AG08395 (cell line): ENCODE results near the gene ZNF609.
"Not testable (repeated sequence)": the region's sequence is repeated elsewhere in the genome, so short reads cannot be mapped to it uniquely, and the experiment has no call there.

Experiments used
- DNase-seq: peaks from one replicate; pipeline ENCODE4 v3.0.0; 2012; ENCODE audit warnings: mixed read lengths, low spot score

Gene ZNF609

DNA sequence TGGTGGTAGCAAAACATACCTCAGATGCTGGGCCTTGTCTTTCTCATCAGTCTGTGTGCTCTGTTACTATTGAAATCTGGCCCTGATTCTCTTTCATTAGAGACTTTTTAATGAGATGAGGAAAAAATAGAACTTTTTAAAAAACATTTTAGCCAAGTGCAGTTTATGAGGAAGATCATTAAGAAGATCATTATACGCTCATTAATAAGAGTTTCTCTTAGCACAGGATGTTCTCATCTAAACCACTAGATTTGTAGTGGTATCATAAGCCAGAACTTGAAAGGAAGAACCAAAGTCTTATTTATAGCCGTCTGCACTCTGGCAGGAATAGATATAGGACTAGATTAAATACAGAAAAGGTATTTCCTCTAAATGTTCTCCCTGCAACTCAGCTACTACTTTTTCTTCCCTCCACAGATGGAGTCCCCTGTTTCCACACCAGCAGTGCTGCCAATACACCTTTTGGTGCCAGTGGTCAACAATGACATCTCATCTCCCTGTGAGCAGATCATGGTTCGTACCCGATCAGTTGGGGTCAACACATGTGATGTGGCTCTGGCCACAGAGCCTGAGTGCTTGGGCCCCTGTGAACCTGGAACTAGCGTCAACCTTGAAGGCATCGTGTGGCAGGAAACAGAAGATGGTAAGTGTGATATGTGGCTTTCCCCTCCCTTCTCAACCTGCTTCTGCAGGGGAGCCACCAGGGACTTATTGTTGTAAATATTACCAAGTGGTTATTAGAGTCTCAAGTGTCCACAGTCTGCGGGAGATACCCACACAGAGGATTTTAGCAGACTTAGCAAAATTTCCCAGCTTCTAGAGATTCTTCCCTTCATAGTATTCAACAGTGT, 162.3 kb downstream of the ZNF609 start:
- DNase-seq = no peak

DNA sequence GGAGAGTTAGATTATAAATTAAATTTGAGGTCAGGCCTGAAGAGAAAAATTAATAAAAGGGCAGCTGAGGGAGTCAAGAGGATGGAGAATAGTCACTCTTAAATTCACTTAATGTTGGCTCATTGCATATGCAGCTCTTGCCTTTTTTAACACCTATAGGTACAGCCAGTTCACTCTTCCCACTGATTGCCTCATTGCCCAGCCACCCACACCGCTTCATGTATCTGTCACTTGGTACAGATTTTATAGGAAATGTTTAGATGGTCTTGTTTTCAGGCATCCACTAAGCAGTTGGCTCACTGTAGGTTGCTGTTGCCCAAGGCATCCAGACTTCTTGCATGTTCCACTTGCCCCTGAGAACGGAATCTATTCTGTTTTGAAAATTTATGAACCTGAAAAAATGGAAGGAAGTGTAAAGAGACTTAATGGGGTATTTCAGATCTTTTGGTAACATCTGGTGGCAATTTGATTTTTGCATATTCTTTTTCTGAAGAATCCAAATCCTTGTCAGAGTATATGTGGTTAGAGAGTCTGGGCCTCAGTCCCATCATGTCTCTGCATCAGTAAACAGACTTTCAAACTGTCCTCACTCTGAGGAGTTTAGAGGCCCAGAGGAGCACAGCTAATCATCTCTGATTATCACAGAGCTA, 163.1 kb downstream of the ZNF609 start:
- peak; percentile 48 for DNase-seq

DNA sequence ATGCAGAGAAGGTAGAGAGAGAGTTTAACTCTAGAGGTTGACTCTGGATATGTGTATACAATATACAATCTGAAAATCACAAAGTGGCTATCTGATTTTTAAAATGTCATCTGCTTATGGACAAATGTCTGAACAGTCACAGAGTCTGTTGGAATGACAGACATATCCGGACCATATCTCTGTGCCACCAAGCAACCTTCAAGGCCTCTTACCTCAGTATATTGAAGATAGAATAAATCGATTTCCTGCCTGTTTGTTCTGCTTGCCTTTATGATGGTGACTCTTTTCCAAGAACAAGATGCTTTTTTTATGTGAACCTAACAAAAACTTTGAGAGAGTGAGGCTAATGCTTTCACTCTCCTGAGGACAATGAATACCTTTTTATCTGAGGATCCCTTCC, 163.9 kb downstream of the ZNF609 start:
- DNase-seq = no peak

DNA sequence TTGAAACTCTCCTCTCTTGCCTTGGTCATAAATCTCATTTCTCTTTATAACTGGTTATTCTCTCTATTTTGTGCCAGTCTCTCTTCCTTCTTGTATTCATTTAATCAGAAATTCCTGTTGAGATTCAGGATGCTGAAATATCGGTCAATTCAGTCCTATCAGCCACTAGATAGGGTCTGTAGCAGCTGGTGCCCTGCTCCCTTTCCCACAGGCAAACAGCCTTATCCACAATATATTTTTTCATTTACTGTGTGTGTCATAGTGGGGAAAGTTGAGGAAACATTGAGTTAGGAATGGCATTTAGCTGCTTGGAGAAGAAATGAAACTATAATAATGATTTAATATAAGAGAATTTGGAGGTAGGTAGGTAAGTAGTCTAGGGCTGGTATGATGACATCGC, 168.7 kb downstream of the ZNF609 start:
- no peak for DNase-seq

DNA sequence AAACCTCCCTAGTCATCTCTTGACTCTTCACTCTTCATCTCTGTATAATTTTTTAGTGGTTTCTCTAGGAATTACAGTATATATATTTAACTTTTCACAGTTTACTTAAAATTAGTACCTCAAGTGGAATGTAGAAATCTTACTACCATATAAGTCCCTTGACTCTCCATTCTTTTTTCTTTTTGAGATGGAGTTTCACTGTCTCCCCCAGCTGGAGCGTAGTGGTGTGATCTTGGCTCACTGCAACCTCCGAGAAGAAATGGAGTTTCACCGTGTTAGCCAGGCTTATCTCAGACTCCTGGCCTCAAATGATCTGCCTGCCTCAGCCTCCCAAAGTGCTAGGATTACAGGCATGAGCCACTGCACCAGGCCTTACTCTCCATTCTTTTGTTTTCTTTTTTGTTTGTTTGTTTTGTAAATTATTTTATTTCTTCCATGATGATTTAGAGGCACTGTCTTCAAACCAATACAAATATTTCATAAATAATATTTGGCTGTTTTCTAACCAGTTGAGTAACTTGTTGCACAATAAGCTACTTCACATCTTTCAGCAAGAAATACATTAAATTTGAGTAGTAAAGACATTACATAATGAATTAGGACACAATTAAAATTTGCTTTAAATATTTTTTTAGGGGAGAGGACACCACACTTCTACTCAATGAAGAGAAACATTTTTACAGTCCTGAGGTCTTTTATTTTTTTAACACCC, 170.2 kb downstream of the ZNF609 start:
- no peak for DNase-seq

DNA sequence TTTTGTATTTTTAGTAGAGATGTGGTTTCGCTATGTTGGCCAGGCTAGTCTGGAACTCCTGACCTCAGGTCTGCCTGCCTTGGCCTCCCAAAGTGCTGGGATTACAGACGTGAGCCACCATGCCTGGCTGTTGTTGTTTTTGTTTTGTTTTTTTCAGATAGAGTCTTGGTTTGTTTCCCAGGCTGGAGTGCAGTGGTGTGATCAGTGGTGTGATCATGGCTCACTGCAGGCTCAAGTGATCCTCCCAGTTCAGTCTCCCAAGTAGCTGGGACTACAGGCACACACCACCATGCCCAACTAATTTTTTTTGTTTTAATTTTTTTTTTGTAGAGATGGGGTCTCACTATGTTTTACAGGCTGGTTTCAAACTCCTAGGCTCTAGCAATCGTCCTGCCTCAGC, 172.3 kb downstream of the ZNF609 start:
- not testable (repeated sequence) for DNase-seq

DNA sequence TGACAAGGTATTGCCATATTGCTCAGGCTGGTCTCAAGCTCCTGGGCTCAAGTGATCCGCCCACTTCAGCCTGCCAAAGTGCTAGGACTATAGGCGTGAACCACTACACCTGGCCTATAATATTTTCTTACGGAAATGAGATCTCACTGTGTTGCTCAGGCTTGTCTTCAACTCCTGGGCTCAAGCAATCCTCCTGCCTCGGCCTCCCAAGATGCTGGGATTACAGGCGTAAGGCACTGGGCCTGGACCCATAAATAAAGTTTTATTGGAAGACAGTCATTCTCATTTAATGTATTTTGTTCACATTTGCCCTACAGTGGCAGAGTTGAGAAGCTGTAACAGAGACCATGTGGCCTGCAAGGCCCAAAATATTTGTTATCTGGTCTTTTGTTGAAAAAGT, 173.0 kb downstream of the ZNF609 start:
- no peak for DNase-seq

DNA sequence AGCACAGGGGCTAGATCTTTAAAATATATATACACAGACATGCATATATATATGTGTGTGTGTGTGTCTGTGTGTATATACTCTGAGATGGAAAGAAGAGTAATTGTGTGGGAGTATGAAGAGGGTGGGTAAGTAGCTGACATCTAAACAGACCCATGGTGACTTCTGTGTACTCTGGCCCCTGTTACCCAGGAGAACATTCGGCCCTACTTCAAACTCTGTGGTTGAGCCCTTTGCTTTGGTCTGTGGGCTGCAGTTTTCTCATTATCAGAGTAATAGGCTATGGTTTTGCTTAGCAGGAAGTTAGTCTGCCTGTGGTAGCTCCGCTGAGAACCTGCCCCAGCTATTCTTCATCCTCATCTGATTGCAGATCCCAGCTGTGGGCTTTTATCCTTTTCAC, 173.6 kb downstream of the ZNF609 start:
- DNase-seq = no peak

DNA sequence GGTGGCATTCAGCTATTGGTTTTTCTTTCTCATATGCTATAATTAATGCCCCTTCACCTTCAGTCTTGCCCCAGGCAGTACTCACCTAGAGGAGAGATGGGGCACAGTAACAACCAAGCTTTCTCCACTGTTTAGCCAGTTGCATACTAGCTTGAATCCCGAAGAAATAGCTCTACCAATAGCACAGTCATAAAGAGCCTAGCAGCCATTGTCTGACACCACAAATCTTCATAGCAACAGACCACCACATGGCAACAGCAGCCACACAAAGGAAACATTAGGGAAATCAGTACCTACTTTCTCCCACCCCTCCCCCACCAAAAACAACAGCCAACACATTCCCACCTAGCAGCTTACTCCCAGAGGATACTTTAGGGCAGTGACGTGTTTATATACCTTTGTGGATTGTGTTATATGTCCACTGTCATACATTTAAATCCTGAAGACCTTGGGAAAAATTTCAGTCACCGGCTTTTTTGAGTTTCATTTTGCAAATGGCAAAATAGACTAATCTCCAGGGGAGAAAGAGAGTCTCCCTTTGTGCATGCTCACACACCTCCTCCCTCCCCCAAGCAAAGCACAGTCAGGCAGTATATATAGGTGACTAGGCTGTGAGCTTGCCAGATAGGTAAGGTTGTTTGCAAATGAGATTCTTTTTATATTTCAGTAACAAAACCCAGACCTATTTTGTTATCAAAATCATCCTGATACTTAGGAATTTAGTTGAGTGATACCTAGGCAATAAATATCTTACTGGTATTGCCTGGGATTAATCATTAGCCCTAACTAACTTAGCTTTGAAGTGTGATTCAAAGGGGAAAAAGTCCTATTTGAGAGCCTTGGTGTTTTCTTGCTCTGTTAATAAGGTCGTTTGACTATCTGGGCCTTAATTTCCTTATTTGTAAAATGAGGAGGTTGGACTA, 174.5 kb downstream of the ZNF609 start:
- DNase-seq = no peak

DNA sequence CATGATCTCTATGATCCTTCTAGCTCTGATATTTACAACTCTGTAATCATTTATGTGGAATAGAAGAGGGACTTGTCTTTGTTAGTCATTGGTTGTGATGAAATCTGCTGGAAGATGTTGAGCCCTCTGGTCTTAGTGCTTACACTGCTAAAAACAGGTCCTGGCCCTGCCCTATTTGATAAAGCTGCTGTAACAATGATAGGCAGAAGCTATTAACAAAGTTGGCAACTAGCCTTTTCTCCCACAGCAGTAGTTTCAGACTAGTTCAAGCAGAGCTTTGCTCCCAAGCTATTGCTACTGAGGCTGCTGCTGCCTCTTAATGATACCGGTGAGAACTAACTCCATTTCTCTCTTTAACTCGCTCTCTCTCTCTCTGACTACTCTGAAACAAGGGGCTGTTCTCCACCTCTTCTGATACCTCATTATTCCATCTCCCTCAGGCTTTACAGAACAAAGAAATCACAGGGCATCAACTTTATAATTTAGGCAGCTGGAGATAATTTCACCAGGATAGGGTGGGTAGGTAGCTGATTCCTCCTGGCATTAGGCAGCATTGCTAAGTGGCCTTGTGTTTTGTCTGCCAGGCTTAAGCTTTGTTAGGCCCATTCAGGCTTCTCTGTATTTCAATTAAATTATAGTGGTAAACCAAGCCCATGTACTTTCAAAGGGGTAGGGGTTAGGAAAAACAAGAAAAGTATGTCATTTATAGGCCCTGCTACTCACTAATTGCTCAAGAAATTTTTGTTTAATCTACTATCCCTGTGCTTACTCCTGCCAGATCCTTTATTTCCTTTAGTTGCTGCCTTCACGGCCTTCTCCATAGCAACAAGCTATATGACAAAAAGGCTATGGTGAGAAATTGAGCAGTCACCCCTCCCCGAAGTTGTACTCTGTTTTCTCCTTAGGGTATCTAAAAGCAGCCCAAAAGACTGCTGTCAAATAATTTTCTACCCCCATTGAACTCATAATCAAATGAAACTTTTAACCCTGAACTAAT, 175.4 kb downstream of the ZNF609 start:
- peak; percentile 21 for DNase-seq

DNA sequence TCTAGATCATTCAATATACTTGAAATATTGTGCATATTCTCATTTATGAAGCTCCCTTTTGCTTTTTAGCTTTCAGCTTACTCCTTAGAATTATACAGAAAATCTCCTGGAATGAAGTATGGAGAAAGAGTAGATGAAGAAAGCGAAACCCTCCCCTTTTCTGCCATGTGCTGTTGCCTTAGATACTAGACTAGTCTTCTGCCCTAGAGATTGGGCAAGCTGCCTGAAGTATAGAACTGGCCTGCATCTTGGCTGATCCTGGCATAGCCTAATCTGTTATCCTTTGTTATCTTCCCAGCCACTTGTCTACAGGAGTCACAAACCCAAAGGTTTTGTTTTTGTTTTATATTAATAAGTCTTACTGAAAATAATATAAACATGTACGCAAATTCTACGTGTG, 176.2 kb downstream of the ZNF609 start:
- no peak for DNase-seq

DNA sequence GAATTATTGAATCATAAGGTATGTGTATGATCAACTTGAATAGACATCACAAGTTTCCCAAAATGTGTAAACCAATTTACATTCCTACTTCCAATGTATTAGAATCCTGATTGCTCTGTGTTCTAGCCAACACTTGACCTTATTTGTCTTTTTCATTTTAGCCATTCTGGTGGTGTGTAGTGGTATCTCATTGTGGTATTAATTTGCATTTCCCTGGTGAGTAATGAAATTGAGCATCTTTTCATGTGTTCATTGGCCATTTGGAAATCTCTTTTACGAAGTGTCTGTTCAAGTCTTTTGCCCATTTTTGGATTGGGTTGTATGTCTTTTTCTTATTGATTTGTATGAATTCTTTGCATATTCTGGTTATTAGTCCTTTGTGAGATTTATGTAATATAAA, 177.0 kb downstream of the ZNF609 start:
- no peak for DNase-seq

DNA sequence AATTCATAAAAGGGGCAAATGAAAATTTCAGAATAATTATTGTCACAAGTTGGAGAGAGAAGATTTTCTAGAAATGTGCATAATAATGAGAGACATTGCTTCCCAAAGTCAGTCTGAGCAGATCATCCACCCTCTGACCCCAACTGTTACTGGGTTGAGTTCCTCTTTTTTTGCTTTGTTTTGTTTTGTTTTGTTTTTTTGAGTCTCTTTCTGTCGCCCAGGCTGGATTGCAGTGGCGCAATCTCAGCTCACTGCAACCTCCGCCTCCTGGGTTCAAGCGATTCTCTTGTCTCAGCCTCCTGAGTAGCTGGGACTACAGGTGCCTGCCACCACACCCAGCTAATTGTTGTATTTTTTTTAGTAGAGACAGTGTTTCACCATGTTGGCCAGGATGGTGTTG, 179.4 kb downstream of the ZNF609 start:
- not testable (repeated sequence) for DNase-seq

DNA sequence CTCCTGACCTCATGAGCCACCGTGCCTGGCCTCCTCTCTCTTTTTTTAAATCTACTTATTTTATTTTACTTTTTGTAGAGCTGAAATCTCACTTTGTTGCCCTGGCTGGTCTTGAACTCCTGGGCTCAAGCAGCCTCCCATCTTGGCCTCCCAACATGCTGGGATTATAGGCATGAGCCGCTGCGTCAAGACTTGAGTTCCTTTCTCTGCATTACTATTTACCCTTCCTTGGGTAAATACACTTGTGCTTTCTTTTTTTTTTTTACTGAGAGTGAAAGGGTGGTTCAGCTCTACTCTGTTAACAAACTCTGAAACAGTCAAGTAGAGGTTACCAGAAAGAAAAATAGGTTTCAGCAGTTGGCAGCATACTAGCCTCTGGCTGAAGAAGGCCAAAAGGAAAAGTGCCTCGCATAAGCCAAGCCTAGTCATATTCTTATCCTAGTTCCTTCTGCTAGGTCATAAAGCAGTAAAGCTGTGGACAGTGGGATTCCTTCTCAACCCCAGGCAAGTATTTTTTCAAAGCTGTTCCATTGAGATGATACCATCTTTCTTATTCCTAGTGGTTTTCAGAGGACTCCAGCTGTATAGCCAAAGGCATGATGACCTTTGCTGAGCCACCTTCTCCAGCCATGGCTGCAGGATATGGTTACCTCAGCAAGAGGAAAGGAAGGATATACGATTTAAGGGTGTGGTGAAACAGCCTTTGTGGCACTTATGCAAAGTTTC, 179.9 kb downstream of the ZNF609 start:
- DNase-seq = no peak

DNA sequence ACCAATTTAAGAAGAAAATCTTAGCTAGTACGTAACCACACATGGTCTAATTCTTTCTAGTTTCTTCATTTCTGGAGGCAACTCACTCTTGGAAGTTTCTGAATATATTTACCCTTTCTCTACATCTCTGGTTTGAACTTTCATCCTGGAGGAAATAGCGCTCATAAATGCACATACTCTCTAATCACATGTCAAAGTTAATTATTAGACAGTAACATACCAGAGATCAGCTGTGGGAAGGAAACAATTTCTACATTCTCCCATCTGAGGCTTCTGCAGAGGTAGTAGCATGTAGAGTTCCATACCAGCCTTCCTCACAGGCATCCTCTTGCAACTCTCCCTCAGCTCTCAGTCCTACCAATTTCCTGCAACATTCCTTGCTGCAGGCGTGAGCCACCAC, 182.5 kb downstream of the ZNF609 start:
- no peak for DNase-seq

DNA sequence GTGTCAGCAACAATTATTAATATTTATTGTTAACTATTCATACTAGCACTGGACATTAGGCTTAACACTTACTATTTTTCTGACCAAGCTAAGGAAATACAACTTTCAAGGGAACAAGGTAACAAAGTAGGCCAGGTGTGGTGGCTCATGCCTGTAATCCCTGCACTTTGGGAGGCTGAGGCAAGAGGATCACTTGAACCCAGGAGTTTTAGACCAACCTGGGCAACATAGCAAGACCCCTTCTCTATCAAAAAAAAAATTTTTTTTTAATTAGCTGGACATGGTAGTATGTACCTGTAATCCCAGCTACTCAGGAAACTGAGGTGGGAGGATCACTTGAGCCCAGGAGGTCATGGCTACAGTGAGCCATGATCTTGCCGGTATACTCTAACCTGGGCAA, 183.3 kb downstream of the ZNF609 start:
- no peak for DNase-seq

DNA sequence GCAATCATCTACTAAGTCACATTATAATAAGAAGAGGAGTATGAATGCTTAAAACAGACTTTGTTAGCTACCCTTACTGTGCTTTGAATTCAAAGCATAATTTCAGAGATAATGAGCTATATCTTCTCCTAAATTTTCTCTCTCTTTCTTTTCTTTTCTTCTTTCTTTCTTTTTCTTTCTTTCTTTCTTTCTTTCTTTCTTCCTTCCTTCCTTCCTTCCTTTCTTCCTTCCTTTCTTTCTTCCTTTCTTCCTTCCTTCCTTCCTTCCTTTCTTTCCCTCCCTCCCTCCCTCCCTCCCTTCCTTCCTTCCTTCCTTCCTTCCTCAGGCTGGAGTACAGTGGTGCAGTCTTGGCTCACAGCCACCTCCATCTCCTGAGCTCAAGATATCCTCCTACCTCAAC, 184.4 kb downstream of the ZNF609 start:
- not testable (repeated sequence) for DNase-seq

DNA sequence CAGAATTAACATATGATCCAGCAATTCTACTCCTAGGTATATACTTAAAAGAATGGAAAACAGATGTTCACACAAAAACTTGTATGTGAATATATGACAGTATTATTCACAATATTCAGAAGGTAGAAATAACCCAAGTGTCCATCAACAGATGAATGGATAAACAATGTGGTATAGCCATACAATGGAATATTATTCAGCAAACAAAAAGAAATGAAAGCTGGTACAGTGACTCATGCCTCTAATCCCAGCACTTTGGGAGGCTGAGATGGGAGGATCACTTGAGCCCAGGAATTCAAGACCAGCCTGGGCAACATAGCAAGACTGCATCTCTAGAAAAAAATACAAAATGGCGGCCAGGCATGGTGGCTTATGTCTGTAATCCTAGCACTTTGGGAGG, 185.6 kb downstream of the ZNF609 start:
- DNase-seq = no peak

DNA sequence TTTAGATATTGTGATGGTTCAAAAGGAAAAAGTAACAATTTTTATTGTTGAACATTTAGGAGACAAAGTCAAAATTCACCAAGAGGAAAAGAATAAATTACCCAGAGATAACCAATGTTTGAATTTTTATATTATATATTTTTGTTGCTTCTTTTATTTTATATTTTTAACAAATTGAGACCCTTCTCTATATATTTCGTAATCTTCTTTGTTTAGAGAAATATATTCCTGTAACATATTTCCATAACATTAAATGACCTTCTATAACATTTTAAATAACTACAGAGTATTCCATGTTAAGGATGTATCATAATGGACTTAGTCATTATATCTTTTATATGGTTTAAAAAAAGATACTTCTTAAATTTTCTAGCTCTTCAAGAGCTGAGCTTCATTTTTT, 187.0 kb downstream of the ZNF609 start:
- DNase-seq = no peak

DNA sequence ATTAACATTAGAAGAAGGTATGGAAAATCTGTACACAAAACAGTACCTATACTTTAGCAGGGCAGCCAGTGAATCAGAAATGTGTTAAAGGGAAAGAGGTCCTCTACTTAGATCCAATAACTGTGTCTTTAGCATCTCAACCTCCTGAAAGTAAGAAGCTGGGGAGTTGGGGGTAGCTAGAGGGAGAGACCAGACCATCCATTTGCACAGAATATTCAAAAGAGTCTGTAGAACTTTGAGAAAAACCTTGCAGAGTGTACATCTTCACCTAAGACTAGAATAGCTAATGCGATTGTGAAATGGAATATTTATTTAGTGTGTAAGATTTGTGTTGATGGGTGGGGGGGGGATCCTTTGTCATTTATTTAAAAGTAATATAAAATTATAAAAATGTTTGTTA, 190.2 kb downstream of the ZNF609 start:
- DNase-seq = no peak
